ENCODE measurements around the gene WAS. TPM values are rescaled to one million over a fixed set of nuclear protein-coding genes. Genes with fewer than 3 reads are reported as not detected.
A peak's percentile ranks its signal among the peaks of the same experiment; 100 is the strongest.
"Not testable (repeated sequence)": the region's sequence is repeated elsewhere in the genome, so short reads cannot be mapped to it uniquely, and the experiment has no call there.

WAS gene
- total RNA-seq, 2 experiments from 2014 or later = 81.6 to 81.9 TPM

DNA sequence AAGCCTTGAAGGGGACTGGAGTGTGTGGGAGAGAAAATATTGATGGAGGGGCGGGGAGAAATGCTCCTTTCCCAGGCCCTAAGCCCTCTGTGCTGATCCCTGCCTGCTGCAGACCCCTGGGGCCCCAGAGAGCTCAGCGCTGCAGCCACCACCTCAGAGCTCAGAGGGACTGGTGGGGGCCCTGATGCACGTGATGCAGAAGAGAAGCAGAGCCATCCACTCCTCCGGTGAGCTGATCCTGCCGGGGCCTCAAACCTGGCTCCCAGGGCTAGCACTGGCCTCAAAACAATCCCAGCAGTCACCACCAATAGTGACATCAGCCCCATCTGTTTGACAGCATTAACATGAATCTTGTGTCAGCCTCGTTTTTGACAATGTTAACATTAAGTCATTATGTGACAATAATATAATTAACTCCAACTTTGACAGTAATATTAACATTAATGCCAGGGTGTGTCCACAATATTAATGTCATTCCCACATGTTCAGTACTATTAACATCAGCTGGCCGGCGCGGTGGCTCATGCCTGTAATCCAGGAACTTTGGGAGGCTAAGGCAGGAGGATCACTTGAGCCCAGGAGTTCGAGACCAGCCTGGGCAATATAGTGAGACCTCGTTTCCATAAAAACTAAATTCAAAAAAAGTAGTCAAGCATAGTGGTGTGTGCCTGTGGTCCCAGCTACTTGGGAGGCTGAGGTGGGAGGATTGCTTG lies 5.8 kb downstream of the WAS start:
- POLR2A ChIA-PET = interaction anchor here (1.3 kb wide), 1 partner anchor 11 kb away, joined by 6 read pairs; no protein-coding TSS in a partner anchor

DNA sequence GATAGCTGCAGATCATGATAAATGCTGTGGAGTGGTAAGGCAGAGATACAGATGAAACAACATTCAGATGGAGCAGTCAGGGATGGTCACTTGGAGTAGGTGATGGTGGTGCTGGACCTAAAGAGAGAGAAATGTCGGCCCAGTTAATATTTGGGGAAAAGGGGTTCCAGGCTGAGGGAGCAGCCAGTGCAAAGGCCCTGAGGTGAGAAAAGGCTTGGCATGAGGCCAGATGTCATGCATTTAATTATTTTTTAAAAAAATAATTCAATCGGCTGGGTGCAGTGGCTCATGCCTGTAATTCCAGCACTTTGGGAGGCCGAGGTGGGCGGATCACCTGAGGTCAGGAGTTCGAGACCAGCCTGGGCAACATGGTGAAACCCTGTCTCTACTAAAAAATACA lies 8.1 kb downstream of the WAS start:
- ATAC-seq; H3K27ac Mint-ChIP-seq; intact Hi-C loops (cut with micrococcal nuclease); H3K9me3 Mint-ChIP-seq; H3K4me3 Mint-ChIP-seq; DNase-seq; H3K27me3 Mint-ChIP-seq: not testable (repeated sequence)
- ChIA-PET POLR2A (interaction anchor here (0.8 kb wide), 1 partner anchor 9 kb away, joined by 3 read pairs; no protein-coding TSS in a partner anchor), CTCF (interaction anchor here (1.6 kb wide), 1 partner anchor 44 kb away, joined by 4 read pairs; no protein-coding TSS in a partner anchor)
- H3K36me3 Mint-ChIP-seq (ENCODE audit: low read depth) = peaks cover 19% of the 10 kb centered on the region
- peaks cover 20% of the 10 kb centered on the region for H3K4me1 Mint-ChIP-seq (ENCODE audit: low read depth)

More for the DNA sequence above, 5.8 kb downstream of the WAS start:
- DNase-seq = no peak
- CTCF ChIA-PET = no interaction called here
- no peak for TF ChIP-seq CTCF (IDR thresholded peaks at IDR 0.05)
- peaks cover 29% of the 10 kb centered on the region for H3K4me1 Mint-ChIP-seq (ENCODE audit: low read depth)
- no peak for ATAC-seq
- H3K4me3 Mint-ChIP-seq = no peak overlapping the region
- intact Hi-C loops (cut with micrococcal nuclease) = no loop called here
- no peak overlapping the region for H3K27ac Mint-ChIP-seq
- no peaks in the 10 kb centered on the region for H3K27me3 Mint-ChIP-seq
- H3K9me3 Mint-ChIP-seq = no peaks in the 10 kb centered on the region
- peaks cover 41% of the 10 kb centered on the region for H3K36me3 Mint-ChIP-seq (ENCODE audit: low read depth)

- intact Hi-C loops (cut with micrococcal nuclease) = no loop called here
- POLR2A ChIA-PET = interaction anchor here (0.9 to 1.4 kb wide), 4 partner anchors 12 to 116 kb away, joined by 4 to 6 read pairs (median 4); partner anchors contain the start of gene WAS
- no peaks in the 10 kb centered on the region for H3K9me3 Mint-ChIP-seq
- no peak for TF ChIP-seq CTCF (IDR thresholded peaks at IDR 0.05)
- peaks cover 19% of the 10 kb centered on the region for H3K36me3 Mint-ChIP-seq (ENCODE audit: low read depth)
- H3K27ac Mint-ChIP-seq = peak overlapping the region; percentile 94
- peaks cover 26% of the 10 kb centered on the region for H3K4me1 Mint-ChIP-seq (ENCODE audit: low read depth)
- CTCF ChIA-PET = interaction anchor here (1.6 kb wide), 1 partner anchor 11 kb away, joined by 5 read pairs; the partner anchor contains the start of gene WAS
- no peaks in the 10 kb centered on the region for H3K27me3 Mint-ChIP-seq
- ATAC-seq (no peak), DNase-seq (no peak)
- peak overlapping the region; percentile 81 for H3K4me3 Mint-ChIP-seq
Measured at GRCh38 chrX:48694776-48695533, 11.4 kb downstream of the WAS start.

DNA sequence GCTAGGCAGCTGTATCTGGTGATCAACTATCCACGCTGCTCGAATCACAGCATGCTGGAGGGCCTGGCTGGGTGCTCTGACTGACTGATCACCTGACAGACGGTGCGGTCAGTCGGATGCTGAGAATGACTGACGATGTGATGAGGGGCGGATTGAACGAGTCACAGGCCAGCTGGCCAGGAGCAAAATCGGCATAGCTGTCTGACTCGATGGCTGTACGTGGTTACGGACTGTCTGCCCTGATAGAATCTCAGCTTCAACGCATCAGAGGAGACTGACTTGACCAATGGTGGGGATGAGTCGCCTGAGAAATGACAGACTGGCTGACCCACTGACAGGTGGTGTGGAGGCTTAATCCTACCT lies 11.9 kb downstream of the WAS start:
- DNase-seq (no peak), ATAC-seq (no peak)
- Mint-ChIP-seq H3K27ac (peak overlapping the region; percentile 94), H3K9me3 (no peaks in the 10 kb centered on the region), H3K27me3 (no peaks in the 10 kb centered on the region), H3K36me3 (ENCODE audit: low read depth) (peaks cover 17% of the 10 kb centered on the region), H3K4me1 (ENCODE audit: low read depth) (peaks cover 26% of the 10 kb centered on the region), H3K4me3 (peak overlapping the region; percentile 81)
- no peak for TF ChIP-seq CTCF (IDR thresholded peaks at IDR 0.05)
- POLR2A ChIA-PET = interaction anchor here (0.9 to 1.4 kb wide), 4 partner anchors 12 to 117 kb away, joined by 4 to 6 read pairs (median 4); partner anchors contain the start of gene WAS
- intact Hi-C loops (cut with micrococcal nuclease) = no loop called here
- CTCF ChIA-PET = interaction anchor here (1.6 kb wide), 1 partner anchor 12 kb away, joined by 5 read pairs; the partner anchor contains the start of gene WAS

DNA sequence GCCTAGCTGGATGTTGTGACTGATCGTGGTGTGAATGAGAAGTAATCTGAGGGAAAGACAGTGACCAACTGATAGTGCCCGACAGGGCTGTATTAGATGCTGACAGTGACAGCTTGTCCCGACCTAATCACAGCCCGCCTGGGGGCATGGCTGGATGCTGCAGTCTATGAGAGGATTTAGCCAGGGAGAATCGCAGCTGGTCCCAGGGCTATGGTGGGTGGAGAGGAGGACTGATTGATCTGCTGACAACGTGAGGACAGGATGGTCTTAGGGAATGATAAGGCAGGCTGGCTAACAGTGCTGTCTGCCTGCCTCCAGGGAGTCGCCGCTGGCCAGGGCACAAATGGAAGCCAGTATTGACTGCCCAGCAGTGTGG lies 12.3 kb downstream of the WAS start:
- Mint-ChIP-seq H3K4me1 (ENCODE audit: low read depth) (peaks cover 26% of the 10 kb centered on the region), H3K27ac (peak overlapping the region; percentile 94), H3K27me3 (no peaks in the 10 kb centered on the region), H3K9me3 (no peaks in the 10 kb centered on the region), H3K4me3 (peak overlapping the region; percentile 81), H3K36me3 (ENCODE audit: low read depth) (peaks cover 21% of the 10 kb centered on the region)
- ChIA-PET CTCF (interaction anchor here (1.0 to 1.6 kb wide), 2 partner anchors 12 to 47 kb away, joined by 5 read pairs; partner anchors contain the start of gene WAS), POLR2A (interaction anchor here (0.9 to 2.6 kb wide), 6 partner anchors 13 to 117 kb away, joined by 4 to 15 read pairs (median 6); partner anchors contain the start of genes HDAC6 and WAS)
- intact Hi-C loops (cut with micrococcal nuclease) = no loop called here
- ATAC-seq = no peak
- no peak for TF ChIP-seq CTCF (IDR thresholded peaks at IDR 0.05)
- no peak for DNase-seq

All from activated CD8-positive, alpha-beta T cell treated with anti-CD3 and anti-CD28 coated beads for 36 hours (primary cell).